ENCODE measurements around the gene OSGIN1. TPM values are rescaled to one million over a fixed set of nuclear protein-coding genes. Genes with fewer than 3 reads are reported as not detected.

The OSGIN1 gene
- total RNA-seq, 1 donor from 2014 or later, result not detected

DNA sequence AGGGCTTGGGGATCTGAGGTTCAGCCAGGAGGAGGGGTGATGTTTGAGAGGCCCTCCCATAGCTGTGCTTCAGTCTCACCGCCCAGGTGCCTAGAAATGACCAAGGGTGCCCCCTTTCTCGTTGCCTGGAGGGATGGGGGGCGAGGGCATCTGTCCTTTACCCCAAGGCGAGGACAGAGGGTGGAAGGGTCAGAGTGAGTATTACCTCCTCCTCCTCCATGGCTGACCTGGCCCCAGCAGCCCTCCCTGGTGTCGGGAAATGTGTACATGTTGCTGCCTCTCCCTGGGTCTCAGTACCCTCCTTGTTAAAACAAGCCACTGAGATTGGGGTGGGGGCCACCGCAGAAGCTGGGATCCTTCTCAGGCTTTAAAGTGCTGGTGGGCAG lies 17.4 kb downstream of the OSGIN1 start:
- TF ChIP-seq, protein P1, sequence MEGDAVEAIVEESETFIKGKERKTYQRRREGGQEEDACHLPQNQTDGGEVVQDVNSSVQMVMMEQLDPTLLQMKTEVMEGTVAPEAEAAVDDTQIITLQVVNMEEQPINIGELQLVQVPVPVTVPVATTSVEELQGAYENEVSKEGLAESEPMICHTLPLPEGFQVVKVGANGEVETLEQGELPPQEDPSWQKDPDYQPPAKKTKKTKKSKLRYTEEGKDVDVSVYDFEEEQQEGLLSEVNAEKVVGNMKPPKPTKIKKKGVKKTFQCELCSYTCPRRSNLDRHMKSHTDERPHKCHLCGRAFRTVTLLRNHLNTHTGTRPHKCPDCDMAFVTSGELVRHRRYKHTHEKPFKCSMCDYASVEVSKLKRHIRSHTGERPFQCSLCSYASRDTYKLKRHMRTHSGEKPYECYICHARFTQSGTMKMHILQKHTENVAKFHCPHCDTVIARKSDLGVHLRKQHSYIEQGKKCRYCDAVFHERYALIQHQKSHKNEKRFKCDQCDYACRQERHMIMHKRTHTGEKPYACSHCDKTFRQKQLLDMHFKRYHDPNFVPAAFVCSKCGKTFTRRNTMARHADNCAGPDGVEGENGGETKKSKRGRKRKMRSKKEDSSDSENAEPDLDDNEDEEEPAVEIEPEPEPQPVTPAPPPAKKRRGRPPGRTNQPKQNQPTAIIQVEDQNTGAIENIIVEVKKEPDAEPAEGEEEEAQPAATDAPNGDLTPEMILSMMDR (IDR thresholded peaks at IDR 0.05; ENCODE audit: partially characterized antibody, unreplicated experiment), result no peak
- Mint-ChIP-seq H3K4me1 (ENCODE audit: low read depth, unreplicated experiment) (peaks cover 13% of the 10 kb centered on the region), H3K4me3 (ENCODE audit: unreplicated experiment) (no peak overlapping the region), H3K36me3 (ENCODE audit: unreplicated experiment) (no peaks in the 10 kb centered on the region), H3K27ac (ENCODE audit: unreplicated experiment) (no peak overlapping the region), H3K9me3 (ENCODE audit: unreplicated experiment) (peaks cover 14% of the 10 kb centered on the region), H3K27me3 (ENCODE audit: unreplicated experiment) (peaks cover 17% of the 10 kb centered on the region)
- no peak for DNase-seq

DNA sequence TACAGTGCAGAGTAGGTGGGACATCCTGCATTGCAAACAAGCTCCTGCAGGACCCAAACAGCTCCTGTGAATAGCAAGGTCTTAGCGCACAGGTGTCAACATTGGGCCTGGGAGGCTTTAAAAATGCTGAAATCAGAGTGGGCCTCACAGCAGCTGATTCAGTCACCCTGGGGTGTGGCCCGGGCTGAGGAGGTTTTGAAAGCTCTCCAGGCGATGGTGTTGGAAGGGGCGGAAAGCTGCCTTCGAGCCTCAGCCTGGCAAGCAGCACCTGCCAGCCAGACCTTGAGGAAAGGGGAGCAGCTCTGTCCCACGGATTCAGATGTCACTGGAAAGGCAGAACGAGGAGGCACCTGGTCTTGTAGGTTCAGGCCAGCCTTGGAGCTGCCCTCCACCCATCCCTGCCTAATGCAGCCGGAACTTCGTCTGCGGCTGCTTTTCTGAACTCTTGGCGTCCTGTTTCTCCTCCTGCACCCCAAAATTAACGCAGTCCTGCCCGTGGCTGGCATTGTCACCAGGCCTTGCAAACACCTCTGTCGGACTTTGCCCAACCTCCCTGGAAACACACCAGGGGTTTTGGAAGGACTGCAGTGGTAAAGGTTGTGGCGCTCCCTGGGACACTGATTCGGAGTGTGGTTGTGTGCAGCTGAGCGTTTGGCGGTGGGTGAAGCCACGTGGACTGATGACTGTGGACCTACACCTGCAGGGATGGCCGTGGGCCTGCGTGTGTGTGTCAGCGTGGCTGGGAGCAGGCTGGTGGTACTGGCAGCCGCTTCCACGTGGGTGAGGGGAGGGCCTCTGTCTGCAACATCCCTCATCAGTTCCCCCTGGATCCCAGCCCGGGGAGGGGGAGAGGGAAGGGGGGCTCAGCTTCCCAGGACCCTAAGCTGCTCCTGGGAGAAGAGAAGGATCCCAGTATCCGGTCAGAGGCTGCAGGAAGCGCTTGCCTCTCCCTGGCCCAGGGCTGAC lies 18.4 kb downstream of the OSGIN1 start:
- peaks cover 14% of the 10 kb centered on the region for H3K9me3 Mint-ChIP-seq (ENCODE audit: unreplicated experiment)
- H3K27ac Mint-ChIP-seq (ENCODE audit: unreplicated experiment), result no peak overlapping the region
- H3K27me3 Mint-ChIP-seq (ENCODE audit: unreplicated experiment), result peaks cover 20% of the 10 kb centered on the region
- peaks cover 13% of the 10 kb centered on the region for H3K4me1 Mint-ChIP-seq (ENCODE audit: low read depth, unreplicated experiment)
- DNase-seq, result no peak
- no peak overlapping the region for H3K4me3 Mint-ChIP-seq (ENCODE audit: unreplicated experiment)
- TF ChIP-seq, protein P1 (IDR thresholded peaks at IDR 0.05; ENCODE audit: partially characterized antibody, unreplicated experiment), result no peak
- no peaks in the 10 kb centered on the region for H3K36me3 Mint-ChIP-seq (ENCODE audit: unreplicated experiment)

DNA sequence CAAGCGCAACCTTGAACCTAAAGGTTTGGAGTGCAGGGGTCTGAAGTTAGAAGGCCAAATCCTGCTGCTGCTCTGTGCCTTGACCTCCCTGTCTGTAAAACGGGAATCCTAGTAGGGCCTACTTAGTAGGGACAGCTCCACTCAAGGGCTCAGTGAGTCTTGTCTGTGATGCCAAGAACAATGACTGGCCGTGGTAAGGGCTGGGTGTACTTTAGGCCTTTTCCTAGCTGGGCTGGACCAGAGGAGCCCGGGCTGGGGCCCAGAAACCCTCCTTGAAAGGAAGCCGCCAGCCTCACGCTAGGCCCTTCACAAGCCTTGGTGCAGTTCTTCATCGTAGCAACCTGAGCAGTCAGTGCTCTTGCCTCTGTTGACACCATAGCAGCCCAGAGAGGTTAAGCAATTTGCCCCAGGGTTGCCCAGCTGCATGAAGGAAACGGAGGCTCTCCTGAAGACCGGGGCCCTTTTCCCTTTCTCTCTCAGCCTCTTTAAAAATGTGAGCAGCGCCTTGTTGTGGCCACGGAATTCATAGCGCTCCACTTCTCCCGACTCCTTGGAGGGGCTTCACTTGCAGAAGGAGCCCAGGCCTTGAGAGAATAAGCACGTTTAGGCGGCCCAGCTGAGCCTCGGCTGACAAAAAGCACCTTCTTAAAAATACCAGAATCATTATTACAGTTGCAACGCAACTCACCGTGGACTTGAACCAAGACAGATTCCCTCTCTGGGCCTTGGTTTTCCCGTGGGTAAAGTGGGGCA lies 19.4 kb downstream of the OSGIN1 start:
- DNase-seq, result no peak
- no peak overlapping the region for H3K27ac Mint-ChIP-seq (ENCODE audit: unreplicated experiment)
- H3K36me3 Mint-ChIP-seq (ENCODE audit: unreplicated experiment), result no peaks in the 10 kb centered on the region
- peaks cover 13% of the 10 kb centered on the region for H3K4me1 Mint-ChIP-seq (ENCODE audit: low read depth, unreplicated experiment)
- H3K27me3 Mint-ChIP-seq (ENCODE audit: unreplicated experiment), result peaks cover 20% of the 10 kb centered on the region
- TF ChIP-seq, protein P1 (IDR thresholded peaks at IDR 0.05; ENCODE audit: partially characterized antibody, unreplicated experiment), result no peak
- H3K9me3 Mint-ChIP-seq (ENCODE audit: unreplicated experiment), result peaks cover 14% of the 10 kb centered on the region
- no peak overlapping the region for H3K4me3 Mint-ChIP-seq (ENCODE audit: unreplicated experiment)

DNA sequence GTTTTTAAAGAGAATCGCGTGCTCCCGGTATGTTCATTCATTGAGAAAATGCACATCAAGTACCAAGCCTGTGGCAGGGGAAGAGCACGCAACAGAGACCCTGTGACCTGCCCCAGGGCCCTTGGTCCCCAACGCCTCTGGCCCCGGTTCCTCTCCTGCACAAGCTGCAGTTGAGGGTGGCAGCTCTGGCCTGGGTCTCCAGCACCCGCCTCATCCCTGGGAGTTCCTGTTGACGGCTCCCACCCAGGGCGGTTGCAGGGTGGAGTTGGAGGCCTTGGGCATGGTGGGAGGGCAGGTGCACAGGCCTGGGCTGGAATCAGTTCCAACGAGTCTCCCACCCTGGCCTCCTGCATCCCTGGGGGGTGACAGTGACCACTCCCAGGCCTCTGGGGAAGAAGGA lies 20.0 kb downstream of the OSGIN1 start:
- Mint-ChIP-seq H3K4me1 (ENCODE audit: low read depth, unreplicated experiment) (peaks cover 13% of the 10 kb centered on the region), H3K4me3 (ENCODE audit: unreplicated experiment) (no peak overlapping the region), H3K36me3 (ENCODE audit: unreplicated experiment) (peaks cover 3% of the 10 kb centered on the region), H3K27ac (ENCODE audit: unreplicated experiment) (no peak overlapping the region), H3K9me3 (ENCODE audit: unreplicated experiment) (peaks cover 16% of the 10 kb centered on the region), H3K27me3 (ENCODE audit: unreplicated experiment) (peaks cover 19% of the 10 kb centered on the region)
- no peak for DNase-seq
- TF ChIP-seq, protein P1 (IDR thresholded peaks at IDR 0.05; ENCODE audit: partially characterized antibody, unreplicated experiment), result no peak

Measured in glutamatergic neuron (in vitro differentiated cells).